GM18520 (cell line): ENCODE results near the gene MED16.

Source experiments
- ATAC-seq: cut with Tn5 transposase; IDR thresholded peaks from one replicate; pipeline ENCODE4 v1.9.1; 2021; ENCODE audit not compliant: unreplicated experiment

Gene MED16

GRCh38 chr19:892894-893689 lies at the start of gene MED16, which contains the start of gene RNU6-9:
Gene MED16, minus strand, starts transcription at chr19:893187. Its CDS starts 2,056 bp downstream, at chr19:891131.
Gene RNU6-9, plus strand, starts transcription at chr19:893484.
- ATAC-seq, result peak; percentile 77

- no peak for ATAC-seq
Observed at GRCh38 chr19:942133-942645, 49.2 kb upstream of the MED16 start.

GRCh38 chr19:941292-942132 lies 48.5 kb upstream of the MED16 start:
- ATAC-seq, result no peak

- peak; percentile 48 for ATAC-seq
Observed at GRCh38 chr19:940591-941291, 47.8 kb upstream of the MED16 start.

GRCh38 chr19:939922-940321 lies 46.9 kb upstream of the MED16 start:
- ATAC-seq, result no peak

GRCh38 chr19:939439-939838 lies 46.5 kb upstream of the MED16 start:
- ATAC-seq, result no peak

GRCh38 chr19:938233-938923 lies 45.4 kb upstream of the MED16 start:
- ATAC-seq, result no peak

GRCh38 chr19:937259-937694 lies 44.3 kb upstream of the MED16 start:
- no peak for ATAC-seq

- ATAC-seq, result no peak
Observed at GRCh38 chr19:936175-936546, 43.2 kb upstream of the MED16 start.

GRCh38 chr19:934865-935479 lies 42.0 kb upstream of the MED16 start:
- ATAC-seq, result no peak

GRCh38 chr19:934197-934840 lies 41.3 kb upstream of the MED16 start:
- no peak for ATAC-seq

GRCh38 chr19:933553-933882 lies 40.5 kb upstream of the MED16 start:
- no peak for ATAC-seq

GRCh38 chr19:932648-933552 lies 39.9 kb upstream of the MED16 start:
- no peak for ATAC-seq

GRCh38 chr19:931860-932647 lies 39.1 kb upstream of the MED16 start:
- ATAC-seq, result no peak

- no peak for ATAC-seq
Observed at GRCh38 chr19:929891-930258, 36.9 kb upstream of the MED16 start.

- ATAC-seq, result no peak
Observed at GRCh38 chr19:929203-929890, 36.4 kb upstream of the MED16 start.

GRCh38 chr19:928471-929202 lies 35.6 kb upstream of the MED16 start:
- ATAC-seq, result no peak
